Chondrocyte (in vitro differentiated cells): ENCODE measurements around the gene UBE2G2. TPM values are rescaled to one million over a fixed set of nuclear protein-coding genes. Genes with fewer than 3 reads are reported as not detected.

Source experiments
- DNase-seq: peaks from one replicate; pipeline ENCODE4 v3.0.0; 2021; ENCODE audit warnings: mixed read lengths, low spot score
- H3K27ac Mint-ChIP-seq: one replicate; pipeline ENCODE4 v1.8.0; 2021; ENCODE audit warnings: mild to moderate bottlenecking, moderate library complexity, mixed read lengths; ENCODE audit not compliant: unreplicated experiment
- H3K27me3 Mint-ChIP-seq: 2 replicates; pipeline ENCODE4 v1.8.0; 2021; ENCODE audit warnings: low read depth, mixed read lengths
- H3K36me3 Mint-ChIP-seq: 2 replicates; pipeline ENCODE4 v1.8.0; 2021; ENCODE audit warnings: low read depth, mixed read lengths
- H3K4me1 Mint-ChIP-seq: 2 replicates; pipeline ENCODE4 v1.8.0; 2021; ENCODE audit warnings: low read depth, mild to moderate bottlenecking, mixed read lengths
- H3K4me3 Mint-ChIP-seq: one replicate; pipeline ENCODE4 v1.8.0; 2021; ENCODE audit warnings: mild to moderate bottlenecking, moderate library complexity, mixed read lengths; ENCODE audit not compliant: unreplicated experiment
- H3K9me3 Mint-ChIP-seq: 2 replicates; pipeline ENCODE4 v1.8.0; 2021; ENCODE audit warnings: low read depth, mixed read lengths
- CTCF ChIP-seq: fragments of 200-600 bp; sonication (generic); IDR thresholded peaks from 2 replicates; pipeline ENCODE4 v1.5.0; 2021; ENCODE audit warnings: antibody characterized with exemption, mild to moderate bottlenecking, moderate library complexity
- total RNA-seq: library from RNA; stranded (reverse); gene quantifications from 3 replicates; pipeline ENCODE4 v1.2.1, GENCODE V29; 2021

The UBE2G2 gene
- total RNA-seq, 1 donor from 2014 or later = 48.5 TPM

DNA sequence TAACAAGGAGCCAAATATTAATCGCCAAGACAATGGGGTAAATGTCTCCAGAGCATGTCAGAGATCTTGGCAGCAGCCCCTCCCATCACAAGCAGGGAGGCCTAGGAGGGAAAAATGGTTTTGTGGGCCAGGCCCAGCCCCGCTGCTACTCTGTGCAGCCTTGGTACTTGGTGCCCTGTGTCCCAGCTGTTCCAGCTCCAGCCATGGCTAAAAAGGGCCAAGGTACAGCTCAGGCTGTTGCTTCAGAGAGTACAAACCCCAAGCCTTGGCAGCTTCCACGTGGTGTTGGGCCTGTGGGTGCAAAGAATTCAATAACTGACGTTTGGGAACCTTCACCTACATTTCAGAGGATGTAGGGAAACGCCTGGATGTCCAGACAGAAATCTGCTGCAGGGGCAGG lies 10.4 kb downstream of the UBE2G2 start:
- DNase-seq = no peak
- peaks cover 2% of the 10 kb centered on the region for H3K36me3 Mint-ChIP-seq
- H3K4me3 Mint-ChIP-seq = no peak overlapping the region
- no peaks in the 10 kb centered on the region for H3K27me3 Mint-ChIP-seq
- H3K27ac Mint-ChIP-seq = no peak overlapping the region
- H3K4me1 Mint-ChIP-seq = peaks cover 8% of the 10 kb centered on the region
- no peak for TF ChIP-seq CTCF
- H3K9me3 Mint-ChIP-seq = no peaks in the 10 kb centered on the region

DNA sequence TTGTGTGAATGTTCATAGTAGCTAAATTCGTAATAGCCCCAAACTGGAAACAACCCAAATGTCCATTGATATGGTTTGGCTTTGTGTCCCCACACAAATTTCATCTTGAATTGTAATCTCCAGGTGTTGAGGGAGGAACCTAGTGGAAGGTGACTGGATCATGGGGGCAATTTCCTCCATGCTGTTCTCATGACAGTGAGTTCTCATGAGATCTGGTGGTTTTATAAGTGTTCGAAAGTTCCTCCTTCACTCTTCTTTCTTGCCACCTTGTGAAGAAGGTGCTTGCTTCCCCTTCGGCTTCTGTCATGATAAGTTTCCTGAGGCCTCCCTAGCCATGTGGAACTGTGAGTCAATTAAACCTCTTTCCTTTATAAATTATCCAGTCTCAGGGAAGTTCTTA lies 11.3 kb downstream of the UBE2G2 start:
- no peaks in the 10 kb centered on the region for H3K9me3 Mint-ChIP-seq
- DNase-seq = no peak
- H3K36me3 Mint-ChIP-seq = peaks cover 2% of the 10 kb centered on the region
- no peak overlapping the region for H3K4me3 Mint-ChIP-seq
- H3K27ac Mint-ChIP-seq = no peak overlapping the region
- H3K27me3 Mint-ChIP-seq = no peaks in the 10 kb centered on the region
- TF ChIP-seq CTCF = no peak
- H3K4me1 Mint-ChIP-seq = peaks cover 17% of the 10 kb centered on the region

GRCh38 chr21:44789880-44790279 lies 11.7 kb downstream of the UBE2G2 start:
- no peak for TF ChIP-seq CTCF
- no peaks in the 10 kb centered on the region for H3K27me3 Mint-ChIP-seq
- peaks cover 2% of the 10 kb centered on the region for H3K36me3 Mint-ChIP-seq
- H3K9me3 Mint-ChIP-seq = no peaks in the 10 kb centered on the region
- DNase-seq = no peak
- H3K4me3 Mint-ChIP-seq = no peak overlapping the region
- H3K27ac Mint-ChIP-seq = no peak overlapping the region
- H3K4me1 Mint-ChIP-seq = peaks cover 18% of the 10 kb centered on the region

DNA sequence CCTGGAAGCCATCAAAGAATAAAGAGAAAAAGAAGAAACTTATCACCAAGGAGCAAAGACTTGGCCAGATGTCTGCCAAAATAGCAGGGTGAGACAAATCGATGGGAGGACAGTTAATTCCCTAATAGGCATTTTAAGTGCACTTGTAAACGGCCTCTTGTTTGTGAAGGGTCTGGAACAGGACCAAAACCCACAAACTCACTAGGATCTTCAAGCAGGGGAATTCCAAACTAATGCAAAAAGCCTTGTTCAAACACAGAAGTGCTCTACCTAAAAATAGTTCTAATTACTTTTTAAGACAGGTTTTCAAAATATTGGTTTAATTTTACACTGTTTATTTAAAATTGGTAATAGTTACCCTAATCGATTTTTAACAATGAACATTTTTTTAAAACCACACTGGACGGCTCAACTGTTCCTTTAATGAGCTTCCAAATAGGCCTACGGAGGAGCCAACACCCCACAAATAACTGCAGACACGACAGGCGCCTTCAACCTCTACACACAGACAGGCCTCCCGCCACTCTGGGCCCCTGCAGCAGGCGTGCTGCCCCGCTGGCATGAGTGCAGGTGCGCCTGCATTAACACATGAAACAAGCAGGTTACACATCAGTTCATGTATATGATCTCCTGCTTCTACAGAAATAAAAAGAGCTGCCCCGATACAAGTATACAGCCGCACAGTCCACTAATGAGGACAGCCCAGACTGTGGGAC lies 15.8 kb downstream of the UBE2G2 start:
- Mint-ChIP-seq H3K9me3 (no peaks in the 10 kb centered on the region), H3K4me3 (no peak overlapping the region), H3K4me1 (peaks cover 10% of the 10 kb centered on the region), H3K27me3 (no peaks in the 10 kb centered on the region), H3K27ac (no peak overlapping the region), H3K36me3 (peaks cover 6% of the 10 kb centered on the region)
- no peak for DNase-seq
- no peak for TF ChIP-seq CTCF

GRCh38 chr21:44784810-44785209 lies 16.8 kb downstream of the UBE2G2 start:
- no peaks in the 10 kb centered on the region for H3K9me3 Mint-ChIP-seq
- no peak for TF ChIP-seq CTCF
- no peak overlapping the region for H3K4me3 Mint-ChIP-seq
- DNase-seq = no peak
- H3K27ac Mint-ChIP-seq = no peak overlapping the region
- no peaks in the 10 kb centered on the region for H3K27me3 Mint-ChIP-seq
- peaks cover 19% of the 10 kb centered on the region for H3K4me1 Mint-ChIP-seq
- H3K36me3 Mint-ChIP-seq = peaks cover 6% of the 10 kb centered on the region
